Measurements from ENCODE around the gene TACC3.

Gene TACC3

DNA sequence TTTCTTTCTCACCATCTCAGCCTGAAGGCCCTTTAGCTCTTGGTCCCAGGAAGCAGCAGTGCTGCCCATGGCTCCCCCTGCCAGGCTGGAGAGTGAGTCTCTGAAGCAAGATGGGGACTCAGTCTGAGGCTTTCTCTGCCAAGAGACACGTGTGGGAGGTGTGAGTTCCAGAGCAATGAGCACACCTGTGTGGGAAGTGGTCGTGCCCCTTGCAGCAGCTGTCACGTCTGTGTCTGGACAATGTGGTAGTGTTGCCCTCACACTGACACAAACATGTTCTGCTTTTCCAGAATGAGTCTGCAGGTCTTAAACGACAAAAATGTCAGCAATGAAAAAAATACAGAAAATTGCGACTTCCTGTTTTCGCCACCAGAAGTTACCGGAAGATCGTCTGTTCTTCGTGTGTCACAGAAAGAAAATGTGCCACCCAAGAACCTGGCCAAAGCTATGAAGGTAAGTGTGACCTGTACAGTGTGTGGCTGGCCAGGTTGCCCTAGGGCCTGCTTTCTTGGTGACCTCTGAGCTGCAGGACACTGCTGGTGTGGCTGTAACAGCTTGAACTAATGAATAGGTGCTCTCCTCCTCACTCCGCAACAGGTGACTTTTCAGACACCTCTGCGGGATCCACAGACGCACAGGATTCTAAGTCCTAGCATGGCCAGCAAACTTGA, 1.9 kb downstream of the TACC3 start:
- no peak for DNase-seq (ENCODE audit: low spot score)

DNA sequence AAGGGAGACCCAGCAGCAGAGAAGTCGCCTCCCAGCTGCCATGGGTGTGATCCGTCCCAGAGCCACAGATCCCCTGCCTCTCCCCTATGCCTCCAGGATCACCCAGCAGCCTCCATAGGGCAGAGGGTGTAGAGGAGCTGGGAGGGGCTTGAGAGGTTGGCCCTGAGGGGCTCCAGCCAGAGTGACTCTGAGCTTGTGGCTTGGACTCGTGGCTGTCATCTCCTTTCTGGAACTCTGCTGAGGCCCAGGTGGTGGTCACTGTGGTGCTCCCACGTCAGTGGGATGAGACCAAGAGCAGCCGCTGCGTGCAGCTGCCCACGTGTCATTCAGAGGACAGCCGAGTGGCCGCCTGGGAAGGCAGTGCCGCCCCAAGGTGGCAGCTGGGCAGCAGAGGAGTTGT, 4.2 kb downstream of the TACC3 start:
- no peak for DNase-seq (ENCODE audit: low spot score)

DNA sequence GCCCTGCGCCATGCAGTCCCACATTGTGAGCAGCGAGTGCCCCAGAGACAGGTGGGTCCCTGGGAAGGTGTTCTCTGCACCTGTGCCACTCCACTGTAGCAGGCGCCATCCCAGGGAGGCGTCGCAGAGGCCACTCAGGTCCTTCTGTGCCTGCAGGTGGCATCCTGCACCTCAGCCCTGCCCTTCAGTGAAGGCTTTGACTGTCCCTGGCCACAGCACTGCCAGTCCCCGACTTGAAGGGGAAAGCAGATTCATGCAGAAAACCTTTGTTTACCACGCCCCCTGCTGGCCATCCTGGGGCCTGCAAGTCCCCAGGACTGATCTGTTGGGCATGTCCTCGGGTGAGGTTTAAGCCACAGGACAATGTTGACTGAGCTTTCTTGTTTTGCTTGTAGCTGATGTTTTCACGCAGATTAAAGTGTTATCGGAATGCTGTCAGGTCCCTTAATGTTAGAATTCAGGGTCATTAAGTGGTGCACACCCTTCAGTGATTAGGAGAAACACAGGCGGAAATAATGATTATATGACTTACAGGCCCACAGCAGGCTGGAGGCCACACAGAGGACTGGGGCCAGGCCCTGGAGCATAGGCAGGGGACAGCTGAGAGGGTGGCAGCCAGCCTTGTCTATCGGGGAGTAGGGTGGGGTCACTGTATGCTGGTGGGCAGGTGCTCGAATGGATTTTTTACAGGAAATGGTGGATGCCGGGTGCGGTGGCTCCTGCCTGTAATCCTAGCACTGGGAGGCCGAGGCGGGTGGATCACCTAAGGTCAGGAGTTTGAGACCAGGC, 5.0 kb downstream of the TACC3 start:
- peak; percentile 86 for DNase-seq (ENCODE audit: low spot score)

DNA sequence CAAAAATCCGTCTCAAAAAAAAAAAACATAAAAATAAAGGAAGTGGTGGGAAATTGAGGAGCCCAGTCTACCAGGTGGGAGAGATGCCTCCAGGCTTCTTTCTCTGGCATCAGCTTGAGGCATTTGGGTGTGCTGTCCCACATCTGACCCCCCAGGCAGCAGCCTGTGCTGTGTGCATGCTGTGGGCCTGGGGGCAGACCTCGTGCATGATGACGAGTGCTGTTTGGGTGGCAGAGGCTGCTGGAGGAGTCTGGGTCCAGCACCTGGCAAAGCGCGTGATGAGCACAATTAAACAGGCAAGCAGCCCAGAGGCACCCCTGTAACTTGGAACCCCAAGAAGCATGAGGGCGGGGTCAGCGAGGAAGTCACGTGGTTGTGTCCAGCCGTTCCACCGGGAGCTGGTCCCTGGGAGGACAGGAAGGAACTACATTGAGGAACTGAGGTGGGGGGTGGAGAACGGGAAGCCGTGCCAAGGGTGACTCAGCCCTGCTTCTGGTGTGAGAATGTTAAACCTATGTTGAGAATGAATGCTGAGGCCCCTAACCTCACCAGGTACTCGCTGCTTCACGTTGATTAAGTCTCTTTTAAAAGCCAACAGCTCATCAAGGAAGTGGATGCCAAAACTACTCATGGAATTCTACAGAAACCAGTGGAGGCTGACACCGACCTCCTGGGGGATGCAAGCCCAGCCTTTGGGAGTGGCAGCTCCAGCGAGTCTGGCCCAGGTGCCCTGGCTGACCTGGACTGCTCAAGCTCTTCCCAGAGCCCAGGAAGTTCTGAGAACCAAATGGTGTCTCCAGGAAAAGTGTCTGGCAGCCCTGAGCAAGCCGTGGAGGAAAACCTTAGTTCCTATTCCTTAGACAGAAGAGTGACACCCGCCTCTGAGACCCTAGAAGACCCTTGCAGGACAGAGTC, 6.1 kb downstream of the TACC3 start:
- DNase-seq (ENCODE audit: low spot score), result no peak

DNA sequence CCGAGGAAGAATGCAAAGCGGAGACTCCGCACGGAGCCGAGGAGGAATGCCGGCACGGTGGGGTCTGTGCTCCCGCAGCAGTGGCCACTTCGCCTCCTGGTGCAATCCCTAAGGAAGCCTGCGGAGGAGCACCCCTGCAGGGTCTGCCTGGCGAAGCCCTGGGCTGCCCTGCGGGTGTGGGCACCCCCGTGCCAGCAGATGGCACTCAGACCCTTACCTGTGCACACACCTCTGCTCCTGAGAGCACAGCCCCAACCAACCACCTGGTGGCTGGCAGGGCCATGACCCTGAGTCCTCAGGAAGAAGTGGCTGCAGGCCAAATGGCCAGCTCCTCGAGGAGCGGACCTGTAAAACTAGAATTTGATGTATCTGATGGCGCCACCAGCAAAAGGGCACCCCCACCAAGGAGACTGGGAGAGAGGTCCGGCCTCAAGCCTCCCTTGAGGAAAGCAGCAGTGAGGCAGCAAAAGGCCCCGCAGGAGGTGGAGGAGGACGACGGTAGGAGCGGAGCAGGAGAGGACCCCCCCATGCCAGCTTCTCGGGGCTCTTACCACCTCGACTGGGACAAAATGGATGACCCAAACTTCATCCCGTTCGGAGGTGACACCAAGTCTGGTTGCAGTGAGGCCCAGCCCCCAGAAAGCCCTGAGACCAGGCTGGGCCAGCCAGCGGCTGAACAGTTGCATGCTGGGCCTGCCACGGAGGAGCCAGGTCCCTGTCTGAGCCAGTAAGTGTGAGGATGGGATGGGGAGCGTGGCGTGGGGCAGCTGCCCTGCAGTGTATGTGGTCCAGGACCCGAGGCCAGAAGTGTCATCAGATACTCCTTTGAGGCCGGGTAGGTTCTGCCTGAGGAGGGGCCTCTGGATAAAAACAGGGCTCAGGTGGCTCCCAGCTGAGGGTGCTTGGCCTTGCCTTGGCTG, 7.0 kb downstream of the TACC3 start:
- no peak for DNase-seq (ENCODE audit: low spot score)

DNA sequence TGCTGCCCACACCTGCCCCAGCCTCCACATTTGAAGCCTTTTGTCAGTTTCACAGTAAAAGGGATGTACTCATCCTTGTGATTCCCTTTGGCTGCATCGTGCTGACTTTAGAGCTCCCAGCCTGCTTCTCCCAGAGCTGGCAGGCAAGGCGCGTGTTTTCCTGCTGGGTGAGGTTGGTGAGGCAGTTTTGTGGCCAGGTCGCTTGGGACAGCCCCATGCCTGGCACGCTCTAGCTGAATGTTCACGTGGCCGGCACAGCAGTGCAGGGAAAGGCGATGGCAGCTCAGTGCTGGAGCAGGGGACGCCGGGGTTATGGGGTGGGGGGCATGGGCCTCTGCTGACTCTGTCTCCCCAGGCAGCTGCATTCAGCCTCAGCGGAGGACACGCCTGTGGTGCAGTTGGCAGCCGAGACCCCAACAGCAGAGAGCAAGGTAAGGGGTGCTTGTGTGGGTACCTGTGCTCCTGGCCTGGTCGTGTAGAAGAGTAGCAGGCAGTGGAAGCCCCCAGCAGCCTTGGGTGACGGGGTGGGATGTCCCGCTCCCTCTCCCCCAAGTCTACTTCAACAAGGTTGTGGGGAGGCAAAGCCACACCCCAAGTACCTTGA, 9.3 kb downstream of the TACC3 start:
- no peak for DNase-seq (ENCODE audit: low spot score)

DNA sequence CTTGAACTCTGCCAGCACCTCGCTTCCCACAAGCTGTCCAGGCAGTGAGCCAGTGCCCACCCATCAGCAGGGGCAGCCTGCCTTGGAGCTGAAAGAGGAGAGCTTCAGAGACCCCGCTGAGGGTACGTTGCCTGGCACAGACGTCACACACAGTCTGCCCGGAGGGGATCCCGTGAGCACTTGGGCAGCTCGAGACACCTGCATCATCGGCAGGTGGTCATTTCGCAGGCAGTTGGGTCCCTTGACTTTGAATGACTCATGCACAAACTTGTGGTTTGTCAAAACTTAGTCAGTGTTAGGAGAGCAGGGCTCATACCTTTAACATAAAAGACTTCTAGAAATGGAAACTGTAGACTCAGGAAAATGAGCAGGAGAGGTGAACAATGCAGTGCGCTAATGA, 9.9 kb downstream of the TACC3 start:
- no peak for DNase-seq (ENCODE audit: low spot score)

DNA sequence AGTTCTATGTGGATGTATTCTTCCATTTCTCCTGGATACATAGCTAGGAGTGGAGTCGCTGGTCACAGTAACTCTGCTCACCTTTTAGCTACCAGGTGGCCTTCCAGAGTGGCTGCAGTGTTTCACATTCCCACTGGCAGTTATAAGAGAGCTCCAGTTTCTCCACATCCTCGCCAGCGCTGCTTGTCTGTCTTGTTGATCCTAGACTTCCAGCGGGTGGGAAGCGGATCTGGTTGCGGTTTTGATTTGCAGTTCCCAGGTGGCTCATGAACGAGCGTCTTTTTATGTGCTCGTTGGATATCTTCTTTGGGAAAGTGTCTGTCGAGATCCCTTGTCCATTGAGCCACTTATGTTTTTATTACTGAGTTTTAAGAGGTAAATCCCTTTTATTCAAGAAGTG, 11.6 kb downstream of the TACC3 start:
- no peak for DNase-seq (ENCODE audit: low spot score)

DNA sequence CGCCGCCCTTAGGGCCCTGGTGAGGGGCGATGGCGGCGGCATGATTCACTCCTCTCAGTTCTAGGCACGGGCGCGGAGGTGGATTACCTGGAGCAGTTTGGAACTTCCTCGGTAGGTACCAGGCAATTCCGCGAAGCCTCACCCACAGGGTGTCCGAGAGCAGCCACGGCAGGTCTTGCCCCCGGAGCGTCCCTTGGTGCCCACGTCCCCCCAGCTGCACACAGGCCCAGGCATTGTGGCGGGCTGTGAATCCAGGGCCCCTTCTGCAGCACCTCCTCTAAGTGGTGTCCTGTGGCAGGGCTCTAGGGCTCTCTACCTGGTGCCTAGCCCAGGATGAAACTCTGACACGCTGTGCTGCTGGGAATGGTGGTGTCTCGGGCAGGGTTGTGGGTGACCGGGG, 13.9 kb downstream of the TACC3 start:
- DNase-seq (ENCODE audit: low spot score), result no peak

DNA sequence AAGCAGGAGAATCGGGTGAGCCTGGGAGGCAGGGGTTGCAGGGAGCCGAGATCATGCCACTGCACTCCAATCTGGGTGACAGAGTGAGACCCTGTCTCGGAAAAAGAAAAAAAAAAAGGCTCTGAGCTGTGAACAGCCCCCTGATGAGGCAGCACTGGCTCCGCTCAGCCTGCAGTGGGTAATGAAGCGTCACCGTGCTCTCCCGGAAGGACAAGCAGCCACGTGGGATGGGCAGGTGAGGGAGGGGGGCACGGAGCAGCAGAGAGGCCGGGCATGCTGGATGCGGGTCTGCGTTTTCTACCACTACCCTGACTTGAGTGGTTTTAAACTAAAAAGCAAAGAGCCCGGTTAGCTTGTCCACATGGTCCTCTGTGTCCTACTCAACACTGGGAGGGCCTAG, 15.5 kb downstream of the TACC3 start:
- no peak for DNase-seq (ENCODE audit: low spot score)

DNA sequence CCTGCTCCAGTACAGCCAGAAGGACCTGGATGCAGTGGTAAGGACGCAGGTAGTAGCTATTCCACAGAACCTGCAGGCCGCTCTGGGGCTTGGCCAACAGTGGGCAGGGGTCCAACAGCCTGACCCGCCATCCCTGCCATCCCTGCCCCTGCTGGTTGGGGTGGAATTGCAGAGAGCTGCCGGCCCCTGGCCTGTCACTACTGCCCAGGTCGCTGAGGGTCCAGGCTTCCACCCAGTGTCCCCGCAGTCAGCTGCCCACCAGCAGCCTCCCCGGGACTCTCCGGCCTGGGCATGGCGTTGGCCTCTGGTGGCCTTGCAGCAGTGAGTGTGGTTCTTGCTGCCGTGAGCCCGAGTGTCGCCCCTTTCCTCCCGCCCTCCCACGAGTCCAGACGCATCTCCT, 16.3 kb downstream of the TACC3 start:
- DNase-seq (ENCODE audit: low spot score), result no peak

DNA sequence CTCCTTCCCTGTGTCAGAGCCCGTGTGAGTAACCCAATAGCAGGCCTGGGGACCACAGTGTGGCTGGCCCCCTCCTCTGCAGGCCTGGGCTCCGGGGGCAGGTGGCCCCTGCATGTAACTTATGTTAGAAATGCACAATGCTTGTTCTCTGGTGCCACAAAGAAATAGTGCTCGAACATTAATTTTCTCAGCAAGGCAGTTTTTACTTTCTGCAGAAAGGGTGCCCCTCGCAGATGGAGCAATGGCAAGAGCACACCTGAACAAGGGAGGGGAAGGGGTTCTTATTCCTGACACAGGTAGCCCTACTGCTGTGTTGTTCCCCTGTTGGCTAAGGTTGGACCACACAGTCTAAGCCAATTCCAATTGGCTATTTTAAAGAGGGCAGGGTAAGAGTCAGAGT, 17.1 kb downstream of the TACC3 start:
- DNase-seq (ENCODE audit: low spot score), result no peak

DNA sequence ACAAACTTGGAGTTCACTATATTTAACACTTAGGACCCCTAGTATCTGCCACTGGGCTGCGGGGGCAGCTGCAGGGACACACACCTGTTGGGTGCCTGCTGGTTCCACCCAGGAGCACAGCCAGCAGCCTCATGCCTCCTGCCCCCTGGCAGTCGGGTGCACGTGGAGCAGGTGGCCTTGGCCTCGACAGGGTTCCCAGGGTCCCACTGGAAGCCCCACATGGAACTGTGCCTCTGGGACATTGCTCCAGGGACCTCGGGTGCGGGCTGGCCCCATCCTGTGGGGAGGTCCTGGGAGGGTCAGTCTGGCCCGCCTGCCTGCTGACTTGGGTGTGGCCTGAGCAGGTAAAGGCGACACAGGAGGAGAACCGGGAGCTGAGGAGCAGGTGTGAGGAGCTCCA, 18.0 kb downstream of the TACC3 start:
- no peak for DNase-seq (ENCODE audit: low spot score)

DNA sequence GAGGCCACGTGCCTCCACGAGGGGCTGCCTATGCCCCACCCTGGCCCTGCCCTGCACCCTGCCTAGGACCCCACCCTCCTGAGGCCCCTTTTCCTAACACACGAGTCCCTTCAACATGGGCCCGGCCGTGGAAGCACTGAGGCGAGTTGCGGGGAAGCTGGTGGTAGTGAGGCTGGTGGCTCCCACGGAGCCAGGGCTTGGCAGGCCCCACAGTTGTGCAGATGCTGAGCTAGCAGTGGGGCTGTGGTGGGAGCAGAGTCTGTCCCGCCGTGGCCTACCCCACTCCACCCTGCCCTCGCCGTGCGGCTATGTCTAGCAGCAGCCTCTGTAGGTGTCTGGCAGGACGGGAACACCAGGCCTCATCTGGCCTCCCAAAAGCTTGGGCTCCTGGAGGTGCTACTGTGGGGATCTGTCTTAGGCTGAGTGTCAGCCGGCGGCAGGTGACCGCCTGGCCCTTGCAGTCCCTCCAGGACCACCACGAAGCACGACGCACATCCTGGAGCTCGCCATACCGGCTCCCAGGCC, 18.8 kb downstream of the TACC3 start:
- DNase-seq (ENCODE audit: low spot score), result no peak

DNA sequence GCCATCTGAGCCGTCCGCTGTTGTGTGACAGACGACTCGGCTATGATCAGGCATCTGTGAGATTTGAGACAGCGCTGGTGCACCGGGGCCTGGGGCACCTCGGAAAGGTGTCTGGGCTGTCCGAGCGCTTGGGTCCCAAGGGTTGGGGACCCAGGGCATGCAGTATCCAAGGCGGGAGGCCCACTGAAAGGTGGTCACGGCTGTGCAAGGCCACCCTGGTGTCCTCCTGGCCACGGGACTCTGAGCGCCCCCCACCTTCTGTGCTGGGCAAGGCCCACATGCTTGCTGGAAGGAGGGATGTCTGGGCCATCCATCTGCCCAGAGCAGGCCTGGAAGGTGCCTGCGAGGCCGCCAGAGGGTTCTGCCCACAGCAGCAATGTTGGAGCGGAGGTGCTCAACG, 19.9 kb downstream of the TACC3 start:
- no peak for DNase-seq (ENCODE audit: low spot score)

DNA sequence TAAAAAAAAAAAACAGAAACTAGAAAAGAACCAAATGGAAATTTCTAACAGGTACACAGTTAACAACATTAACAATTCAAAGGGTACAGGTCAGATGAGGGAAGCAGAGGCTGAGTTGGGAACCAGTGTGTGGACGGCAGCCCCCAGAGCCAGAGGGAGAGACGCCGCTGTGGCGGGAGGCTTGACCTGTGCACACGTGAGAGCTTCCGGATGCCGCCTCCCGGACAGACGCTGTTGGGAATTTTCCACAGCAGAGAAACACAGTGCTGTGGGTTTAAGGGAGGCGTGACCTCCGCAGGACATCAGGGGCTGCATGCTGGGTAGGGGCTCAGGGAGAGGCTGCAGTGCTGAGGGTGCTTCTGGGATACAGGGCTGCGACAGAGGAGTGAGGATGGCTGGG, 22.2 kb downstream of the TACC3 start:
- no peak for DNase-seq (ENCODE audit: low spot score)

DNA sequence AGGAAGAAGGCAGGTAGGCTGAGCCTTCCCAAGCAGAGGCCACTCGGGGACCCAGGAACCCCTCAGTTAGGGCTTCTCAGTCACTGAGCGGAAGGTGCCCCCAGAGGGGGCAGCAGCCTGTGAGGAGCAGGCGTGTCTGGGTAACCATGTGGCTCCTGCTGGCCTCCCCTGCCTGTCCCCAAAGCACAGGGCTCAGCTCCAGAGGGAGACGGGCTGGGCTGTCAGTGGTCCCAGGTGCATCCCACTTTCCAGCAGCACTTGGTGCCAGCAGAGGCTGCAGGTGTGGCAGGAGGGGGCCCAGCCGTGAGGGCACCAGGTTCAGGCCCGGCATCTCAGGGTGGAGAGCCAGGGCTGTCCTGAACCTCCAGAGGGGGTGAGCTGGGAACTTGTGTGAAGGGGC, 22.7 kb downstream of the TACC3 start:
- no peak for DNase-seq (ENCODE audit: low spot score)

DNA sequence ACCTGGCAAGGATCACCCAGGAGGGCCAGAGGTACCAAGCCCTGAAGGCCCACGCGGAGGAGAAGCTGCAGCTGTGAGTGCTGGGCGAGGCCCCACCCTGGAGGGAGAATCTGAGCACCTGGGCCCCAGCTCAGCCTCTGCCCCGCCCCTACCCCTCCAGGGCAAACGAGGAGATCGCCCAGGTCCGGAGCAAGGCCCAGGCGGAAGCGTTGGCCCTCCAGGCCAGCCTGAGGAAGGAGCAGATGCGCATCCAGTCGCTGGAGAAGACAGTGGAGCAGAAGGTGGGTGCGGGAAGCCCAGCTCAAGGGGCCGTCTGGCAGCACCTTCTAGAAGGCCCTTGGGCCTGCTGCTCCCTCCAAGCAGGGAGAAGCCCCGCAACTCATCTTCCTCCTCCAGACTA, 23.2 kb downstream of the TACC3 start:
- DNase-seq (ENCODE audit: low spot score), result no peak

DNA sequence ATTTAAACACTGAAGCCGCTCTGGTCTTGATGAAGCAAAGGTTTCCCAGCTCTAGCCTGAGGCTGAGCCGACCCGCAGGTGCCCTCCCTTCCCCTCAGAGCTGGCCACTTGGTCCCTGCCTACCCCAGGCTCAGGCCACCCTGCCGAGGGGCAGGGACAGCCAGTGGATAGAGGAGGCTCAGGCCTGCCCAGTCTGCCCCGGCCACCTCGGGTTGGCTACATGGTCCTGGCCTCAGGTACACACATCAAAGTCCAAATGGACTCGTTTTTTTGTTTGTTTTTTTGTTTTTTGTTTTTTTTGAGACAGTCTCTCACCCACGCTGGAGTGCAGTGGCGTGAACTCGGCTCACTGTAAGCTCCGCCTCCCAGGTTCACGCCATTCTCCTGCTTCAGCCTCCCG, 23.8 kb downstream of the TACC3 start:
- DNase-seq (ENCODE audit: low spot score), result no peak

DNA sequence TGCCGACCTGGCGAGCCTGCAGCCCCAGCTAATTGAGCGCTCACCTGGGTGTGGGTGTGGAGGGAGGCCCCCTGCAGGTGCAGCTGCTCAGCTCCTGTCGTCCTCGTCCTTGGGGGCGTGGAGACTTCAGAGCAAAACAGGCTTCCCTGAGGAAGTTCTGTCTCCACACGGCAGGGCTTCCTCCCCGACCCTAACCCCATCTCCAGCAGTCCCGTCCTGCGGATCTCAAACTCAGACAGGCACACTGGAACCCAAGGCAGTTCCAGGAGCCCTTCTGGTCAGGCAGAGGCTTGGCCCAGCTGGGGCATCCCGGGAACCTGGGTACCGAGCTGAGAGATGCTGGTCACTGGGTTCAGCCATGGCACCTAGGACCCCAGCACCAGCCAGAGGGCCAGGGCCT, 24.4 kb downstream of the TACC3 start:
- no peak for DNase-seq (ENCODE audit: low spot score)

DNA sequence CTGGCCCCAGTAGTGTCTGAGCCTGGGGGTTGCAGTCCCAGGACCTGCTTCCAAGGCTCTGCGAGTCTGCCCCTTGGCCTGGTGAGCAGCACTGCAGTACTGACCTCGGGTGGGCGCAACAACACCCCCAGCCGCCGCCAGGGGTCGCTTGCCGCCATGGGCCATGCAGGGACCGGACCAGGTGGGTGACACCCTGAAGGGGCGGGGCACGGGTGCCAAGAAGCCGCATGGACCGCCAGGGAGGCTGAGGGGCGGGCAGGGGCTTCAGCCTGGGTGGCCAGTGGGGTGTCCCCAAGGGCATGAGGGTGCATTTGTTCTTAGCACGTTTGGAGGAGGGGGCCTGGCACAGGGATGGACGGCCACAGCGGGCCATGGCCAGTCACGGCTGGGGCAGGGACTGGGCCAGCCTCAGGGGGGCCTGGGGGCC, 25.0 kb downstream of the TACC3 start:
- DNase-seq (ENCODE audit: low spot score), result peak; percentile 89

Measured in AG08396 (cell line).